Transverse colon (tissue), 4 donors: ENCODE results near the gene DOCK9. TPM values are rescaled to one million over a fixed set of nuclear protein-coding genes. Genes with fewer than 3 reads are reported as not detected.
A peak's percentile ranks its signal among the peaks of the same experiment; 100 is the strongest.

Source experiments
- DNase-seq: peaks from one replicate; pipeline ENCODE4 v3.0.0-alpha.2; 2019
- H3K27ac ChIP-seq, 4 donors: fragments of 200-600 bp; sonication (generic); 2 replicates each; pipeline ENCODE4 v1.5.1; 2016 to 2018; ENCODE audit warnings: inconsistent platforms in 4 of 4
- H3K27me3 ChIP-seq: fragments of 200-600 bp; sonication (generic); 2 replicates; pipeline ENCODE4 v1.5.1; 2017; ENCODE audit warnings: inconsistent platforms
- H3K36me3 ChIP-seq, 4 donors: fragments of 200-600 bp; sonication (generic); 2 replicates each; pipeline ENCODE4 v1.5.1; 2017 to 2019; ENCODE audit warnings: inconsistent platforms in 4 of 4
- H3K4me1 ChIP-seq, 4 donors: fragments of 200-600 bp; sonication (generic); 2 replicates each; pipeline ENCODE4 v1.5.1; 2017 to 2020; ENCODE audit warnings: inconsistent platforms in 4 of 4
- H3K4me3 ChIP-seq, 4 donors: fragments of 200-600 bp; sonication (generic); 1 replicate in 1 of 4; 2 replicates in 3 of 4; pipeline versions ENCODE4 v1.5.1 to v1.6.1; 2017 to 2019; ENCODE audit warnings: inconsistent platforms in 4 of 4
- H3K9me3 ChIP-seq, 2 donors: fragments of 200-600 bp; sonication (generic); 2 replicates each; pipeline ENCODE4 v1.5.1; 2017 to 2019; ENCODE audit warnings: inconsistent platforms in 2 of 2
- CTCF ChIP-seq, 5 experiments: fragments of 200-600 bp in 3 of 5; fragments of 450-650 bp in 2 of 5; sonication (generic) in 3 of 5; IDR thresholded peaks; 1 replicate in 2 of 5; 2 replicates in 3 of 5; pipeline ENCODE4 v1.5.1; 2016 to 2017; ENCODE audit warnings: antibody characterized with exemption in 5 of 5, inconsistent platforms in 3 of 5, mild to moderate bottlenecking in 2 of 5, moderate library complexity in 1 of 5
- EP300 ChIP-seq: sonication (generic); formaldehyde crosslinking; IDR thresholded peaks from one replicate; pipeline ENCODE4 v1.6.1; 2017; ENCODE audit warnings: antibody characterized with exemption, low read depth
- POLR2A ChIP-seq: fragments of 450-650 bp; IDR thresholded peaks from one replicate; pipeline ENCODE4 v1.6.1; 2016; ENCODE audit warnings: antibody characterized with exemption, mild to moderate bottlenecking, moderate library complexity
- POLR2AphosphoS5 ChIP-seq, 3 donors: sonication (generic); formaldehyde crosslinking; IDR thresholded peaks; one replicate each; pipeline ENCODE4 v1.6.1; 2016; ENCODE audit warnings: antibody characterized with exemption in 3 of 3
- WGBS, 2 donors: methylation state at CpG; one replicate each; pipeline ENCODE4 v1.1.5; 2018; ENCODE audit warnings: low coverage in 1 of 2; 5-methylcytosine and 5-hydroxymethylcytosine counted together
- in situ Hi-C, 4 donors: fragments of 200-750 bp; cut with MboI; loops; one replicate each; pipeline versions ENCODE4 v1.15.0 to v1.15.1; 2017; ENCODE audit warnings: low sequenced_read_pairs in 3 of 4, low pct_ligation_motif_present in 1 of 4, low pct_unique_long_range_greater_than_20kb in 1 of 4
- intact Hi-C: fragments of 100-400 bp; cut with DNase I; formaldehyde crosslinking; loops from one replicate; pipeline ENCODE4 v1.15.1; 2023; ENCODE audit warnings: low total_unique reads
- total RNA-seq, 4 donors: library from RNA; depleted of rRNA; stranded (reverse); fragments of >200 nt; gene quantifications; one replicate each; pipeline ENCODE4 v1.1.0, GENCODE V29; 2016

The DOCK9 gene
- total RNA-seq, 4 donors from 2014 or later: 44.5 to 120 (median 71.4) TPM

GRCh38 chr13:98974053-98974452 is 3.8 kb downstream of the DOCK9 start:
- Histone ChIP-seq H3K27me3 (no peaks in the 10 kb centered on the region), H3K4me1 (peaks cover 22 to 54% (median 25%) of the 10 kb centered on the region in 4 donors), H3K27ac (no peak overlapping the region), H3K36me3 (no peaks in the 10 kb centered on the region), H3K4me3 (no peak overlapping the region), H3K9me3 (no peaks in the 10 kb centered on the region)
- 59% methylated on average over 2 of the region's 2 CpGs; no CpG with 5 or more reads in 1 of the 2 donors for WGBS, 2 donors
- no peak for TF ChIP-seq POLR2AphosphoS5 (IDR thresholded peaks at IDR 0.05)
- no peak for TF ChIP-seq POLR2A
- no peak for TF ChIP-seq EP300
- no peak for TF ChIP-seq CTCF (IDR thresholded peaks at IDR 0.05)
- DNase-seq: no peak
- intact Hi-C loops (no loop called here), in situ Hi-C loops (no loop called here)

- H3K9me3 ChIP-seq: no peaks in the 10 kb centered on the region
- WGBS, 2 donors: 60 to 74% methylated on average over 1 to 4 of the region's 4 CpGs
- DNase-seq: no peak
- H3K4me1 ChIP-seq: peaks cover 16 to 41% (median 16%) of the 10 kb centered on the region in 4 donors
- peak overlapping the region in 3 of 4 donors; percentile 0 to 19 (median 0) for H3K27ac ChIP-seq
- no peaks in the 10 kb centered on the region for H3K27me3 ChIP-seq
- H3K36me3 ChIP-seq: no peaks in the 10 kb centered on the region
- in situ Hi-C loops (no loop called here), intact Hi-C loops (no loop called here)
- TF ChIP-seq CTCF (IDR thresholded peaks at IDR 0.05) (no peak), POLR2AphosphoS5 (IDR thresholded peaks at IDR 0.05) (no peak), EP300 (no peak), POLR2A (no peak)
- H3K4me3 ChIP-seq: no peak overlapping the region
Observed at GRCh38 chr13:98972627-98973026, 5.2 kb downstream of the DOCK9 start.

- no peaks in the 10 kb centered on the region for H3K36me3 ChIP-seq
- in situ Hi-C loops: no loop called here
- no peaks in the 10 kb centered on the region for H3K27me3 ChIP-seq
- peaks cover 11 to 36% (median 13%) of the 10 kb centered on the region in 4 donors for H3K4me1 ChIP-seq
- H3K9me3 ChIP-seq: no peaks in the 10 kb centered on the region
- WGBS, 2 donors: 40 to 47% methylated on average over 3 of the region's 3 CpGs
- TF ChIP-seq POLR2AphosphoS5 (IDR thresholded peaks at IDR 0.05): no peak
- TF ChIP-seq CTCF (IDR thresholded peaks at IDR 0.05): no peak
- TF ChIP-seq EP300: no peak
- no peak for TF ChIP-seq POLR2A
- H3K4me3 ChIP-seq: no peak overlapping the region
- no peak for DNase-seq
- intact Hi-C loops: no loop called here
- peak overlapping the region in 2 of 4 donors; percentile 0 to 19 for H3K27ac ChIP-seq
Observed at GRCh38 chr13:98972059-98972458, 5.8 kb downstream of the DOCK9 start.

- H3K27me3 ChIP-seq: no peaks in the 10 kb centered on the region
- DNase-seq: no peak
- intact Hi-C loops: no loop called here
- H3K27ac ChIP-seq: no peak overlapping the region
- H3K9me3 ChIP-seq: no peaks in the 10 kb centered on the region
- 63 to 86% methylated on average over 4 to 5 of the region's 5 CpGs for WGBS, 2 donors
- peaks cover 0 to 19% (median 4%) of the 10 kb centered on the region in 4 donors for H3K4me1 ChIP-seq
- TF ChIP-seq POLR2AphosphoS5 (IDR thresholded peaks at IDR 0.05): no peak
- no peak for TF ChIP-seq CTCF (IDR thresholded peaks at IDR 0.05)
- no peak for TF ChIP-seq POLR2A
- no peak for TF ChIP-seq EP300
- in situ Hi-C loops: no loop called here
- no peak overlapping the region for H3K4me3 ChIP-seq
- H3K36me3 ChIP-seq: no peaks in the 10 kb centered on the region
Observed at GRCh38 chr13:98970330-98970729, 7.5 kb downstream of the DOCK9 start.
